GM21515 (cell line): ENCODE measurements around the gene MVP.
"Not testable (repeated sequence)": the region's sequence is repeated elsewhere in the genome, so short reads cannot be mapped to it uniquely, and the experiment has no call there.

Source experiments
- ATAC-seq: cut with Tn5 transposase; IDR thresholded peaks from one replicate; pipeline ENCODE4 v1.9.1; 2021; ENCODE audit not compliant: unreplicated experiment

Gene MVP

DNA sequence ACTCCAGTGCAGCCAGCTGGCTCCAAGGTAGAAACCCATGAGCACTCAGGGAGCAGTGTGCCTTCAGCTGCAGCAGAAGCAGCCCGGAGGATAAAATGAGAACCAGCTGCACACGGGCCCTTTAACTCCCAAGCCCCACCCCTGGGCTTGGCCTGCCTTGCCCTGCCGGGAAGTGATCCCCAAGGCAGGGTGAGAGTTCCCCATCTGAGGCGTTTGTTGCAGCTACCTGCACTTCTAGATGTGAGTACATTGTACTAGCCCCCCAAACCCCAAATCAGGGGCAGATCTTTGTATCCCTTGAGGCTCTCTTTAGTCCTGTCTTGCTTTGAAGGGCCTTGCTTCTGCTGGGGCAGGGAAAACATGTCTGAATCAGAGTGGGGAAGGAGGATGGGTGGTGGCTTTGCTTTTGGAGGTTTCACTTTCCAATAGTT is at the start of gene MVP:
MVP (plus strand) TSS at position 192 of the 431 bp plus-strand sequence. CDS start 10,088 bp downstream, outside the sequence.
- no peak for ATAC-seq

DNA sequence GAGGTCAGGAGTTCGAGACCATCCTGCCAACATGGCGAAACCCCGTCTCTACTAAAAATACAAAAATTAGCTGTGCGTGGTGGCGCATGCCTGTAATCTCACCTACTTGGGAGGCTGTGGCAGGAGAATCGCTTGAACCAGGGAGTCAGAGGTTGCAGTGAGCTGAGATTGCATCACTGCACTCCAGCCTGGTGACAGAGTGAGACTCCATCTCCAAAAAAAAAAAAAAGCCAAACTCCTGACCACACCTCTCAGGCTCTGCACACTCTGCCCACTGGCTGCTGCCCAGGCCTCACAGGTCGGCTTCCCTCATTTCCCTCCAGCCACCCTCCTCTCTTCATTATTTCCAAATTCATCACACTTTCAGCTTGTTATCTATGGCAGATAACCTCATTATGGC is 47.9 kb upstream of the MVP start:
- not testable (repeated sequence) for ATAC-seq

DNA sequence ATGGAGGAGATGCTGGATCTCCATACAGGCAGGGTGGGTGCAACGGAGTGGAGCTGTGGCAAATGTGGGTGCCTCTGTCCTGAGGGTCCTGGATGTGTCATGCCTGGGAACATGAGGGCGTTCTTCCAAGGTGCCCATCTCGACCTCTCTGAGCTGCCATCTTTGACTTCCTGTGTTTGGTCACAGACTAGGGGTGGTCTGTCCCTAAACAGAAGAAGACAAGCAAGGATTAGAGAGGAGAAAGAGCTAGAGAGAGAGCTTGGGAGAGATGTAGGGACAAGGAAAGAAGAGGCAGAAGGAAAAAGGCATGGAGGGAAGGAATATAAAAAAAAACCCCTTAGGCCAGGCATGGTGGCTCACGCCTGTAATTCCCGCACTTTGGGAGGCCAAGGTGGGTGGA is 45.5 kb upstream of the MVP start:
- ATAC-seq, result no peak

DNA sequence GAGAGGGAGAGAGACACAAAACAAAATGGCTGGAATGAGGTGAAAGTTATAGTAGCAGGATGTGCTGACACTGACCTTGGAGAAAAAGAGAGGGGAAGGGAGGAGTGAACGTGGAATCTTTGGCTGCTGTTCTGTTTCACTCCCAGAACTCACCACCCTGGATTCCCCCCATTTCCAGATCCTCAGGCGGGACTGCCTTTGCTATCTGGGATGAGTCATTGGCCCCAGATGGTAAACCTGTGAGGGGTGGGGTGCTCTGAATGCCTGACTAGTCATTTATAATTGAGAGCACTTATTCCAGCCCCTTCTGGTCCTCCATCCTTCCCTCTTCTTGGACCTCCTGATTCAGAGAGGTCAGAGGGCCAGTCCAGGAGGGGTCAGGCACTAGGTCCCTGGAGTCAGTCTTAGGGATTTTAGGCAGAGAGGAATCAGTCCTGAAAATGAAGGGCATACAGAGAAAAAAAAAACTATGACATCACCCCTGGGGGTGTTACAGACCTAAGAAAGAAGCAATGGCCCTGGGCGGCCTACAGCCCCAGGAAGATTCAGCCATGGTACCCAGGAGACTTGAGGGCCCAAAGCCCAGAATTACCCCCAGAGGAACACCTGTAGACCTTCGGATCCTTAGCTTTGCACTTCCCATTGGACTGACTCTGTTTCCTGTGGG is 44.4 kb upstream of the MVP start:
- no peak for ATAC-seq

DNA sequence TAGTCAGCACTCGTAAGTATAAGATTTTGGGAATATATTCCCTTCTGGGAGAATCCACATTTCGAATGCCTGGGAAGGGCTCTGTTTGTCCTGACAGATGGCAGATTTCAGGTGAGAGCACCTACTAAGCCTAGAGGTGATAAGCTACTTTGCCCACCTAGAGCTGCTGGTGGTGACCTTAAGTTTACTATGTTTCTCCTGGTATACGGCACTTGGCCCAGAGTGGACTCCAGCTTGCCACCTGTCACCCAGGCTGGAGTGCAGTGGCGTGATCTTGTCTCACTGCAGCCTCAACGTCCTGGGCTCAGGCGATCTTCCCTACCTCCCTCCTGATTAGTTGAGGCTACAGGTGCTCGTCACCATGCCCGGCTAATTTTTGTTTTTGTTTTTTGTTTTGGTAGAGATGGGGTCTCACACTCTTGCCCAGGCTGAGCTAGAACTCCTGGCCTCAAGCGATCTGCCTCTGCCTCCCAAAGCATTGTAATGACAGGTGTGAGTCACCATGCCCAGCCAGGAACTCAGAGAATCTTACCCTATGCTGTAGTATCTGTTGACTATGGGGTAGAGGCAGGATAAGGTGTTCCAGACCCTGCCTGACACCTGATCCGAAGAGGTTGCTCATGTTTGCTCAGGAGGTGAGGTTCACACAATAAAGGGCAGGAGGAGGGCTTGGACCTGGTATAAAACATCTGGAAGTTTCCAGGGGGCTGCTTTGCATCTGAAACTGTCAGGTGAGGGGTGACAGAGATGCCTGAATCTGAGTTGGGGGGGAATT is 42.5 kb upstream of the MVP start, which contains the start of gene ZG16:
ZG16 (plus strand) TSS at position 681 of the 775 bp plus-strand sequence. CDS start 1,011 bp downstream, outside the sequence.
- ATAC-seq, result no peak

DNA sequence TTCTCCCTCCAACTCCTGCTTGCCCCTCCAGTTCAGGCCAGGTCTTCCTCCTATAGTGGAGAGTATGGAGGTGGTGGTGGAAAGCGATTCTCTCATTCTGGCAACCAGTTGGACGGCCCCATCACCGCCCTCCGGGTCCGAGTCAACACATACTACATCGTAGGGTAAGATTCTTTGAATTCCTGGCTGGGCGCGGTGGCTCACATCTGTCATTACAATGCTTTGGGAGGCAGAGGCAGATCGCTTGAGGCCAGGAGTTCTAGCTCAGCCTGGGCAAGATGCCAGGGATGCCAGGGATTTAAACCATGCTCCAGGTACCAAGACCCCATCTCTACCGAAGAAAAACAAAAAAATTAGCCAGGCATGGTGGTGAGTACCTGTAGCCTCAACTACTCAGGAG is 40.8 kb upstream of the MVP start:
- no peak for ATAC-seq

DNA sequence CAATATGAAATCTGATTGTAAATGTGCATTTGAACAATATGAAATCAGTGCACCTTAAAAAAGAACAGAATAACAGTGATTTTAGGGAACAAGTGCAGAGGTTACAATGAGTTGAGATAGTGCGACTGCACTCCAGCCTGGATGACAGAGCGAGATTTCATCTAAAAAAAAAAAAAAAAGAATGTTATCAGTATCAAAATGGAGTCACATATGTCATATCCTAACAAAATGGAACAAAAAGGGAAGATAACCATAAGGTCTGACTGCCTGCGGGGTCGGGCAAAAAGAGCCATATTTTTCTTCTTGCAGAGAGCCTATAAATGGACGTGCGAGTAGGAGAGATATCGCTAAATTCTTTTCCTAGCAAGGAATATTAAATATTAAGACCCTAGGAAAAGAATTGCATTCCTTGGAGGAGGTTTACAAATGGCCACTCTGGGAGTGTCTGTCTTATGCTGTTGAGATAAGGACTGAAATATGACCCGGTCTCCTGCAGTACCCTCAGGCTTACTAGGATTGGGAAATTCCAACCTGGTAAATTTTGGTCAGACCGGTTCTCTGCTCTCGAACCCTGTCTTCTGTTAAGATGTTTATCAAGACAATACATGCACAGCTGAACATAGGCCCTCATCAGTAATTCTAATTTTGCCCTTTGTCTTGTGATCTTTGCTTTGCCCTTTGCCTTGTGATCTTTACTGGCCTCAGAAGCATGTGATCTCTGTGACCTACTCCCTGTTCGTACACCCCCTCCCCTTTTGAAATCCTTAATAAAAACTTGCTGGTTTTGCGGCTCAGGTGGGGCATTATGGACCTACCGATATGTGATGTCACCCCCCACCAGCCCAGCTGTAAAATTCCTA is 36.9 kb upstream of the MVP start:
- ATAC-seq, result not testable (repeated sequence)

DNA sequence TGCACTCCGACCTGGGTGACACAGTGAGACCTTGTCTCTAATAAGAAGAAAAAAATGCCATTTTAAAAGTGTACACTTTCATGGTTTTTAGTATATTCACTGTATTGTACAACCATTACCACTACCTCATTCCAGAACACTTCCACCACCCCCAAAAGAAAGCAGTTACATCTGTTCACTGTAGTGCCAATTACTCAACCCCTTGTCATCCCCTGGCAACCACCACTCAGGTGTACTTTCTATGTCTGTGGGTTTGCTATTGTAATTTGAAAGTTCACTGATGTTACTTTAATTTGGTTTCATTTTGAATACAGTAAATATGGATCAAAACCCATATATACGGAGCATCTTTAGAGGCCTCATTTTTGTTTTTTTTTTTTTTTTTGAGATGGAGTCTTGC is 36.1 kb upstream of the MVP start:
- ATAC-seq, result no peak

DNA sequence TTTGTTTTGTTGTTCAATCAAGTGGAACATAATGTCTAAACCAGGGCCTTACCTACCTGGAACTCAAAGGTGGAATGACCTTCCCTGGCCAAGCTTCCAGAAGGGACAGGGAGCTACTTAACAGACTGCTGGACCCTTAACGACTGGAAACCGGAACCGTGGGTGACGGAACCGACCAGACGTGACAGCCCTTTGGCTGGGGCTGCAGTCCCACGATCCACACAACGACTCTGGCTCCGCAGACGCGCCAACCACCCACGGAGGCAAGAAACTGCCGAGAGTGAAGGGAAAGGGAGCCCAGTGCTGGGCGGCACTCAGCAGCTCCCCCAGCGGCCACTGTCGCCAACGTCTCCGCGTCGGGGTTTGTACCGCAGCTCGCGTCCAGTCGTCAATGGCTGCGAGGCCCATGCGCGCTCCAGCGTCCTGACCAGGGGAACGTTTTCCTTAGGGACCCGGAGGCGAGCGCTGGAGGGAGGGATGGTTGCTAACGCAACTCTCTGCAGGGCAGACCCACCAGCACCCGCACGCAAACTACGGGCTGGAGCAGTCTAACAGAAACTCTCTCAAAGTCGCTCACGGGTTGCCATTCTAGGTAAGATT is 35.3 kb upstream of the MVP start:
- ATAC-seq, result no peak

DNA sequence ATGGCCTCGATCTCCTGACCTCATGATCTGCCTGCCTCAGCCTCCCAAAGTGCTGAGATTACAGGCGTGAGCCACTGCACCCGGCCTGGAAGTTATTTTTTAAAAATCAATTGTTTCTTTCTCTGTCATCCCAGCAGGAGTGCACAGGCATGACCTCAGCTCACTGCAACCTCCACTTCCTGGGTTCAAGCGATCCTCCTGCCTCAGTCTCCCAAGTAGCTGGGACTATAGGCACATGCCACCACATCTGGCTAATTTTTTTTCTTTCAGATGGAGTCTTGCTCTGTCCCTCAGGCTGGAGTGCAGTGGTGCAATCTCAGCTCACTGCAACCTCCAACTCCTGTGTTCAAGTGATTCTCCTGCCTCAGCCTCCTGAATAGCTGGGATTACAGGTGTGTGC is 33.1 kb upstream of the MVP start:
- ATAC-seq, result not testable (repeated sequence)

DNA sequence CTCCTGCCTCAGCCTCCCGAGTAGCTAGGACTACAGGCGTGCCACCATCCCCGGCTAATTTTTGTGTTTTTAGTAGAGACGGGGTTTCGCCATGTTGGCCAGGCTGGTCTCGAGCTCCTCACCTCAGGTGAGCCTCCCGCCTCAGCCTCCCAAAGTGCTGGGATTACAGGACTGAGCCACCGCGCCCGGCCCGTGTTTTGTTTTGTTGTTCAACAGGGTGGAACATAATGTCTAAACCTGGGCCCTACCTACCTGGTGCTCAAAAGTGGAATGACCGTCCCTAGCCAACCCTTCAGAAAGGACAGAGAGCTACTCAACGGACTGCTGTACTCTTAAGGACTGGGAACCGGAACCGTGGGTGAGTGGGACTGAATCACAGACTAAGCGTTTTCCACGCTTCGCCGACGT is 30.5 kb upstream of the MVP start:
- ATAC-seq, result no peak

DNA sequence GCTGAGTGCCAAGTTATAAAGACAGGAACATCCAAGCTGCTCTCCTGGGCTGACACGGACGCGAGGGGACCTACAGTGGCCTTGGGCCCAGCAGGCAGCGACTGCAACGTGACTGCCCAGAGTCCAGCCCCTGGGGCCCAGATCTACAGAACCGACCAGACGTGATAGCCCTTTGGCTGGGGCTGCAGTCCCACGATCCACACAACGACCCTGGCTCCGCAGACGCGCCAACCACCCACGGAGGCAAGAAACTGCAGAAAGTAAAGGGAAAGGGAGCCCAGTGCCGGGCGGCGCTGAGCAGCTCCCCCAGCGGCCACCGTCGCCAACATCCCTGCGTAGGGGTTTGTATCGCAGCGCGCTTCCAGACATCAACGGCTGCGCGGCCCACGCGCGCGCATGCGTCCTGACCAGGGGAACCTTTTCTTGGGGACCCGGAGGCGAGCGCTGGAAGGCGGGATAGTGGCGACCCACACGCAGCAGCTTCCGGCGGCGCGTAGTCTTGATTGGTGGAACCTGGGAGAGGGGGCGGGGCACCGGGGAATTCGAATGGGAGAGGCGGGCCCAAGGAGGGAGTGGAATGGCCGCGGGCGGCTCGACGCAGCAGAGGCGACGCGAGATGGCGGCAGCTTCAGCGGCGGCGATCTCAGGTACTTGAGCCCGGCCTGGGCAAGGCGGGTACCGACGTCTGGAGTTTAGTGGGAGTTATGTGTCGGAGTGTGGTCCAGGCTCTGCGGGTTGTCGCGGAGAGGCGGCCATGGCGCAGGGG is 29.9 kb upstream of the MVP start, which contains the start of gene KIF22:
KIF22 (plus strand) TSS at position 569 of the 766 bp plus-strand sequence; CDS start at position 578, 9 bp downstream.
- peak; percentile 87 for ATAC-seq

DNA sequence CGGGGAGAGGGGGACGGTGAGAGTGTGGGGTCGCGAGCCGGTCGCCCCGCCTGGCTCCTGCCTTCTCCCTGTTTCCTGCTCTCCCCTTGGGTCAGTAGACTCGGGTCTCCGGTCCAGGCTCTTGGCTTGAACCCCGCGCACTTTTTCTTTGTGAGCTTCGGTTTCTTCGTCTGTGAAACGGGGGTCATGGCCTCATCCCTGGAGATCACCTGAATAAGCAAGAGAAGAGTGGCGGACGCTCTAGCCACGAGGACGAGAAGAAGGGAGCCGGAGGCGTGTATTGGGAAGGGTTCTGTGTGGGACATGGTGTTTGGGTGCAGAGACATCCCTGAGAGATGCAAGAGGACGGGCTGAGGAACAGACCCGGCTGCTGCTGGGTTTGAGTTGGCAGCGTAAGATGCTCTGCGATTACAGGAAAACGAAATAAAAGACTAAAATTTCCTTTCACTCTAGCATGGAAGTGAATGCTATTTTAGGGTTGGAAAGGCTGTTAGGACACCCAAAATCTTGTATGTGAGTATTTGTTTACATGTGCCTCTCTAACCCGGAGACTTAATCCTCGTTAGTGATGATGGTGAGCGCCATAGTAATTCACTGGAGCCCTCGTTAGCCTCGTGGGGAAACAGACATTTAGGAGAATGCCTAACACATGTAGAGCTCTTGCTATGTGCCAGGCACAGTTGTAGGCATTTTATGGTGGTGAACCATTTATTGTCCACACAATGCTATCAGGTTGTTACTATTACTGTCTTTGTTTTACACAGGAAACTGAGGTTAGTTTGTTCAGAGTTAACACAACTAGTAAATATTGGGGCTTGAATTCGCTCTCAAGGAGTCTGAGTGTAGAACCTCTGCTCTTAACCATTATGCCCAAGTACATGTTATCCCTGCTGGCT is 29.1 kb upstream of the MVP start:
- no peak for ATAC-seq

DNA sequence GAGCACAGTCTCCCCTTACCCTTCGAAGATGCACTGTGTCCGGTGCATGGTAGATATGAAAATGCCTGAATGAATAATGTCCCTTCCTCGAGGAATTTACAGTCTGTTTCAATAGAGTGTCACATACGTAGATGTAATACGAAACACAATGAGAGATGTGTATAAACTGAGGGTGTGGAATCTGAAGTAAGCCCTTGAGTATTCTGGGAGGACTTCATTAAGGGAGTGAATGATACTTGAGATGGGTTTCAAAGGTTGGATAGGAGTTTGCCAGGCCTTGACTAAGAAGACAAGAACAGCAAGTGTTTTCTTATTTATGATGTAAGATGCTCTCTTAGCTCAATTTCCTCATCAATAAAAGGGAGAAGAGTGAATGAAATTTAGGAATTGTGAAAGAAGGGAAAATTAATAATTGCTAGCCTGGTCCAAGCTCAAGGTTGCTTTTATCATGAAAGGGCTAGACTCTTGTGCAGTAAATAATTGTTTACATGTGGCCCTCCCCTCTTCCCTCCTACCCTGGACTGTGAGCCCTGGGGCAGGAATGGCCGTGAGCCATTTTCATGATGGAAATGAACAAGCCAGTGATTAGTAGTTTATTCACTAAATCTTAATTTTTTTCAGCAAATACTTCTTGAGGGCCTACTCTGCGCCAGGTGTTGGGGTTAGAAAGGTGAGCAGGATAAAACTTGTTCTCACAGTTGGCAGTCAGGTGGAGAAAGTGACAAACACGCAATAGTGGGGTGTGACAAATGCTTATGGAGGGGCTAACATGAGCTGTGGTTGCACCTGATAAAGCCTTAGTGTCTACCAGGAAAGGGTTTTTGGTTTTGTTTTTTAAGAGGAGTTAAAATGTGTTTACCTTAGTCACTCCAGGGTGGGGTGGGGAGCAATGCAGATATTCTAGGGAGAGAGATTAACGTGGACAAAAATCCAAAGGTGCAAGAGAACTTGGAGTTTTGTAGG is 28.1 kb upstream of the MVP start:
- no peak for ATAC-seq

DNA sequence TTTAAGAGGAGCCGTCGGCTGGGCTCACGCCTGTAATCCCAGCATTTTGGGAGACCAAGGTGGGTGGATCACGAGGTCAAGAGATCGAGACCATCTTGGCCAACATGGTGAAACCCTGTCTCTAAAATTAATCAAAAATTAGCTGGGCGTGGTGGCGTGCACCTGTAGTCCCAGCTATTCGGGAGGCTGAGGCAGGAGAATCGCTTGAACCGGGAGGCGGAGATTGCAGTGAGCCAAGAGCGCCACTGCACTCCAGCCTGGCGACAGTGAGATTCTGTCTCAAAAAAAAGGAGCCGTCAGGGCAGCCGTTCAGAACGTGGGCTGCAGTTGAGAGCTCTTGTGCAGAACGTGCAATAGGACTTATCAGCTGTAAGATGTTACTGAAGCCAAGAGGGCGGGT is 27.1 kb upstream of the MVP start:
- ATAC-seq, result not testable (repeated sequence)

DNA sequence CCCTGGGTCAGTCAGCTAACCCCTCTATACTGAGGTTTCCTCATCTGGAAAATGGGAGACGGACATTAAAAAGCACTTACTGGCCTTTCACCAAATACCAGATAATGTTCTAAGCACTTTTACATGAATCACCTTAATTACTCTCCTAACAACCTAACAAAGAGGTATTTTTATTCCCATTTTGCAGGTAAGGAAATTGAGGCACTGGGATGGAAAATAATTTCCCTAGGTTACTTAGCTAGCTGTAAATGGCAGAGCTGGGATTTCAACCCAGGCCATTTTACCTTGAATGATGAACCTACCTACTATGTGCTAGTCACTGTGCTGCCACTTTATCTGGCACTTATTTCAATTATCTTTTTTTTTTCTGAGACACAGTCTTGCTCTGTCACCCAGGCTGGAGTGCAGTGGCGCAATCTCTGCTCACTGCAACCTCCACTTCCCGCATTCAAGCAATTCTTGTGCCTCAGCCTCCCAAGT is 26.0 kb upstream of the MVP start:
- no peak for ATAC-seq

DNA sequence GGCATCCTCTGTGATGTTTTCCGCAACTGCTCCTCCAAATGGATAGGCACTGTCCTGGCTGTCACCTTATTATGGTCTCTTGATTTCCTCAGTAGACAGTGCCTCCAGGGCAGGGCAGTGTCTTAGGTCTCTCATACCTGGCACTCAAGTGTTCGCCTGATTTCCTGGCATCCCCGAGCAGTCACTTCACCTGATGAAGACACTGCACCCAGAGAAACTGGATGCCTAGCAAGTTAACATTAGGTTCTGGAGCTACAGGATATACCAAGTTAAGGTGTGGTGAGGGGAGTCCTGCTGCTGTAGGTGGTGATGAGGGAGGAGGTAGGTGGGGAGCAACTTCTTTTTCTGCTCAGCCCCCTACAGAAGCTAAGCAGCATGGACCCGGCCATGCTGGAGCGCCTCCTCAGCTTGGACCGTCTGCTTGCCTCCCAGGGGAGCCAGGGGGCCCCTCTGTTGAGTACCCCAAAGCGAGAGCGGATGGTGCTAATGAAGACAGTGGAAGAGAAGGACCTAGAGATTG is 17.8 kb upstream of the MVP start:
- no peak for ATAC-seq

DNA sequence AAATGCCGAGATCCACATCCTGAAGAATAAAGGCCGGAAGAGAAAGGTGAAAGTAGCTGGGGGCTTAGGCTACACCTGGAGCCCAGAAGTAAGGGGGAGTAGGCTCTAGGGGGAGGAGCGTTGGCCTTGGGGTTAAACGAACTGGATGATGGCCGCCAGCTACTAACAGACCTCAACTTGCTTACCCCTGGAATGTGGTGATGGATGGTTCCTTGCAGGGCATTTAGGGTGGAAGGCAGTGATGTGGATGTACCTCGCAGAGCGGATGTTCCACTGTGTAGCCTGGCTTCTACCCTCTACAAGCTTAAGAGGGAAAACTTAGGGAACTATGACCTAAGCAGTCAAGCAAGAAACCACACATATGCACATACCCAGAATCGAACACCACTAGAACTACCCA is 16.2 kb upstream of the MVP start:
- ATAC-seq, result no peak
